NCI-H82 treated with DMSO at 0.1 percent for 48 hours (cell line): ENCODE results near the gene ITGB2.
"Not testable (repeated sequence)": the region's sequence is repeated elsewhere in the genome, so short reads cannot be mapped to it uniquely, and the experiment has no call there.

Experiments
- DNase-seq: peaks from one replicate; lab custom pipeline; 2025; ENCODE audit not compliant: unreplicated experiment; lab: John Stamatoyannopoulos, UW

The ITGB2 gene

GRCh38 chr21:44887126-44887806 is 33.4 kb downstream of the ITGB2 start:
- DNase-seq, result no peak

GRCh38 chr21:44886113-44887075 is 34.3 kb downstream of the ITGB2 start:
- DNase-seq, result no peak

DNA sequence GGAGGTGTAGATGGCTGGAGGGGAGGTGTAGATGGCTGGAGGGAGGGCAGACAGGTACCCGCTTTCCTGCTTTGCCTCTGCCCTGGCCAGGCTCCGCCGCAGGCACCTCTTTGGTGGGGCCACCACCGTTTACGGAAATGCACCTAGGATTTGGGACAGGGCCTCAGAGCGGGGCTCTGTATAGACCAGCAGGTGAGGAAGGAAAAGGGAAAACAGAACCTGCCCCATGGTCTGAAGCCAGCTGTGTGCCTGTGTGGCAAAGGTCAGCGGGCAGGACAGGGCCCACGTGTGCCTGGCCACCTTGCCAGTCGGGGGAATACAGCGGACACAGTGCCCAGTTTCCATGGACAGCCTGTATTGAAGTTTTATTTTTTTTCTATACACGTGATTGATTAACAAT is 35.1 kb downstream of the ITGB2 start:
- no peak for DNase-seq

DNA sequence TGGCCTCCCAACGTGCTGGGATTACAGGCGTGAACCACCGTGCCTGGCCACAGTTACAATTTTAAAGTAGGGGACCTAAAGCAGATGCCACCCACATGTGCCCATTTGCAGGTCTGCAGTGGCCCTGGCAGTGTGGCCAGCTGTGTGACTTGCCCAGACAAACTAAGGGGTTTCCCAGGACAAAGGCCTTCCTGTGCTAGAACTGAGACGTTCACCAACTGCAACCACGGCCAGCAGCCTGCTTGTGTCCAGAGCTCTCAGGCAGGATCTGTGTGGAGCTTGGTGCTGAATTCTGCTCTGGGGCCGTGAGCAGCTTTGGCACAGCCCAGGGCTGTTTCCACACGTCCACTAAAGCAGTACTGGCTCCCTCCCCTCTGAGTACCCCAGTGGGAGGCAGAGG is 36.6 kb downstream of the ITGB2 start:
- no peak for DNase-seq

DNA sequence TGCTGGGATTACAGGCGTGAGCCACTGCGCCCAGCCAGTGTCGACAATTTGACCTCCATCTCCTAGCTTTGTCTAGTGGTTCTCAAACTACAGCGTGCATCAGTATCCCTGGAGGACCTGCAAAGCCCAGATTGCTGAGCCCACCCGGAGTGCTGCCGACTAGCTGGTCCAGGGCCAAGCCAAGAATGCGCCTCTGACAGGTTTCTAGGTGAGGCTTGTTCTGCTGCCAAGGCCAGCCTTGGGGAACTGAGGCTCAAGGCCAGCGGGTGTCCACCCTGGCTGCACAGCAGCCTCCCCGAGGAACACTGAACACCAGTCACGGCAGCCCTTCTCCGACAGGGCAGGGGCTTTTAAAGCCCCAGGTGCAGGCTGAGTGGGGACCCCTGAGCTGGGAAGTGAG is 37.4 kb downstream of the ITGB2 start:
- DNase-seq, result no peak

DNA sequence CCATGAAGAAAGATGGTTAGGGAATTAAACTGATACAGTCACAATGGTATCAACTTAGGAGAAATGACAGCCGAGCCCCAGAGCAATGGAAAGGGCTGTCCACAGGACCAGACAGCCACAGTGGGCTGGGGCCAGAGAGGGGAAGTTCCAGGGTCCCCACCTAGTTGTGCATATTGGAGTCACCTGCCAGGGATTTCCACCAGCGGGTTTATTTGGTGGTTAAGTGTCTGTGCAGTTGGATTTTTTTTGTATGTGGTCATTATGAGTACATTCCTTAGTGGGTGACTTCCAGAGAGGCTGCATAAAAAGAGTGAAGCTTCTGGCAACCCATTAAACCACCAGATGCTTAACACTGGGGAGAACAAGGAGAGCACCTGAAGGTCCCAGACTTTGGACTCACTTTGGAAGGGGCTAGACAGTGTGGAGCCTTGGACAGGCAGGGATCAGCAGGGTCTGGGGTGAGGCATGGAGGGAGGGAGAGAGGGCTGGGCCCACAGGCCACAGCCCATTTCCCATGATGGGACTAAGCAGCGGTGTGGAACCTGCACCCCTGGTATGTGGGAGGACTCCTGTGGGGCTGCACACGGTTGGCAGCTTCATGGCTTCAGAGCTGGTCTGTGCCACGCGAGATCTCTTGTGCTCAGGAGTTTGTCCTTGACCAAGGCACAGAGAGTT is 39.4 kb downstream of the ITGB2 start:
- DNase-seq, result no peak

DNA sequence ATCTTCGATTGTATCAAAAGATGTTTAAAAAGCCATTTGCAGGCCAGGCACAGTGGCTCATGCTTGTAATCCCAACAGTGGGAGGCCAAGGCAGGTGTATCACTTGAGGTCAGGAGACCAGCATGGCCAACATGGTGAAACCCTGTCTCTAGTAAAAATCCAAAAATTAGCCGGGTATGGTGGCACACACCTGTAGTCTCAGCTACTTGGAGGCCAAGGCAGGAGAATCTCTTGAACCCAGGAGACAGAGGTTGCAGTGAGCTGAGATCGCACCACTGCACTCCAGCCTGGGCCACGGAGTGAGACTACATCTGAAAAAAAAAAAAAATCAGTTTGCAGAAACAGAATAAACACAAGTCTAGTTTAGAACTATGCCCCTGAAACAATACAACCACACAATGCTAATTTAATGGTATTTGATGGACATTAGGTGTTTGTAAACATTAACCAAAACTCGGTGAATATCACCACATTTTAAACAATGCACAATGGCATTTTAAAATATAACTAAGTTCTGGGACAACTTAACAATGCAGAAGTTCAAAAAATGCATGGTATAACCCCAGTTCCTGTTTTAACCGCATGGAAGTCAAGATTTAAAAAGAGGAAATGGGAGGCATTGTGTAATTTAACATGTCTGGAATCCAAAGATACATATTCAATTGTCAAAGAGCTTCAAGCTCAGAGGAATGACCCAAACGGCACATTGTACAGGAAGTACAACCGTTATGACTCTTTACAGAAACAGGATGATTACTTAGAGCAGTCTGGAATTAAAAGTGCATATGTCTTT is 40.1 kb downstream of the ITGB2 start:
- no peak for DNase-seq

GRCh38 chr21:44879238-44879637 is 41.5 kb downstream of the ITGB2 start:
- DNase-seq, result not testable (repeated sequence)

- no peak for DNase-seq
Observed at GRCh38 chr21:44878053-44878982, 42.4 kb downstream of the ITGB2 start.

GRCh38 chr21:44876849-44877575 is 43.7 kb downstream of the ITGB2 start:
- no peak for DNase-seq

DNA sequence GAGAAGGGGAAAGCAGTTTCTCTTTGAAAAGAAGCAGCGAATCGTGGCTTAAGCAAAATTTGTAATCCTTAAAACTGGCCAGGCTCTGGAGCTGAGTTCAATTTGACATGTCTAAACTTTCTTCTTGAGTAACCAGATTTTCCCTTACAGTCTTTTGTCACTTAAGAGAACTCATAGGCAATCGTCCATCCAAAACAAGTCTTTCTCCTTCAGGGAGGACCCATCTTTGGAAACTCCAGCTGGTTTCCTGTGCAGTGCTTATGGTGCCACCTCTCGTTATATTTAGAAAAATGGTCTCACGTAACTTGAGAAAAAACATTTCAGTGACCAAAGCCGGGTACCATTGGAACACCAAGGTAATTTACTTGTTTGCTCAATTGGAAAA is 45.4 kb downstream of the ITGB2 start:
- DNase-seq, result no peak

- DNase-seq, result no peak
Observed at GRCh38 chr21:44874497-44875315, 46.0 kb downstream of the ITGB2 start.

DNA sequence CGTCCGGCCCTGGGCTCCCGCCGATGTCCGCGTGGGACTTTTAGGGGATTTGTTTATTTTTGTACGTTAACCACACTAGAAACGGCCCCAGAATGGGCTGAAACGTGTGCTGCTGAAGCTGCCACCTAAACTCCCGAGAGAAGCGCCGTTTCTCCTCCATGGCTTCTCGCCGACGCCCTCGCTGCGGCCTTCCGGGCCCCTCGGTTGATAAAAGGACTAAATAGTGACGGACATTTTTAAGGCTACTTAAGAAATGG is 46.5 kb downstream of the ITGB2 start:
- DNase-seq, result no peak

DNA sequence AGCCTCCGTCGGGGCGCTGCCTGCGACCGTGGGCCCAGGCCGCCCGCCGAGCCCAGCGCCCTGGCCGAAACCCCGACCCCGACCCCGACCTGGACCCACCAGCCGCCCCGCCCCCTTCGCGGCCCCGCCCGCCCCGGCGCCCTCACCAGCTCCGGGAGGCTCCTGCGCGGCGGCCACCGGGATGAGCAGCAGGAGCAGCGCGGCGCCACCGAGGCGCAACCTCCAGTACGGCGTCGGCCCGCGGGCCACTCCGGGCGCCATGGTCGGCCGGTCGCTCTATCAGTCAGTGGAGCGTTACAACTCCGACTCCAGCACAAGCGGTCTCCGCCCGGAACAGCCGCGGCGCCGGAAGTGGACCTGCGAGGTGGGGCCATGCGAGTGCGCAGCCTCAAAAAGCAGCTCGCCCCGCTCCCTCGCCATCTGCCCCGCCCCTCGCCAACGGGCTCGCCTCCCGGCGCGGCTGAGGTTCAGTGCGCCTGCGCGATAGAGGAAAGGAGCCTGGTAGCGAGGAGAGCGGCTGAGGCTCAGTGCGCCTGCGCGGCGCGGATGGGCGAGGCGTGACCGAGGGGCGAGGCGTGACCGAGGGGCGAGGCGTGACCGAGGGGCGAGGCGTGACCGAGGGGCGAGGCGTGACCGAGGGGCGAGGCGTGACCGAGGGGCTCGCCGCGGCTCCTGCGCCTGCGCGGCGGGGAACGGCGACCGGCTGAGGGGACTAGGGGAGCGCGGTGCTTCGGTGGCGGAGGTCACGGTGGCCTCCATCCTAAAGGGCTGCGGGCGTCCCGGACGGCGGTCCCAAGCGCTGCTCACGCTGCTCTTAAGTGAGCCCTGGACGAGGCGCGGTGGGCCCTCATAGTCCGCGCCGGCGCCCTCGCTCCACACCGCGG is 47.1 kb downstream of the ITGB2 start, which contains the start of gene PTTG1IP:
Gene PTTG1IP (minus strand): TSS at position 335 of the 884 bp plus-strand sequence. CDS start 74 bp downstream, at position 261.
- peak; percentile 87 for DNase-seq

GRCh38 chr21:44872649-44873355 is 47.9 kb downstream of the ITGB2 start:
- DNase-seq, result no peak

DNA sequence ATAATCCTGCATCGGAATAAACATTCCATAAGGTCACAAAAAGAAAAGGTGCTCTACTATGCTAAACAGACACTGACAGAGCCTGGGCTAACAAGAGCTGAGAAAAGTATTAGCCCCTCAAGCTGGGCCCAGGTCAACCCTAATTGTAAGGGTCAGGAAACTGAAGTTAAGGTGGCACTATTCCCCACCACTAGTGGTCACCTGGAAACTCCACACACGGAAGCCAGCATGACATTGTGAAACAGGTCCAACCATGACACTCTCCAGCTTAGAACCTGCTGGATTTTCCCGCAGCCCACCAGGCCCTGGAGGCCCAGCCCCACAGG is 48.4 kb downstream of the ITGB2 start:
- DNase-seq, result no peak
